ENCODE data around the gene ATP1A4. TPM values are rescaled to one million over a fixed set of nuclear protein-coding genes. Genes with fewer than 3 reads are reported as not detected.
A peak's percentile ranks its signal among the peaks of the same experiment; 100 is the strongest.

ATP1A4 gene
- total RNA-seq, 2 donors from 2014 or later = 0.68 to 1.1 TPM

DNA sequence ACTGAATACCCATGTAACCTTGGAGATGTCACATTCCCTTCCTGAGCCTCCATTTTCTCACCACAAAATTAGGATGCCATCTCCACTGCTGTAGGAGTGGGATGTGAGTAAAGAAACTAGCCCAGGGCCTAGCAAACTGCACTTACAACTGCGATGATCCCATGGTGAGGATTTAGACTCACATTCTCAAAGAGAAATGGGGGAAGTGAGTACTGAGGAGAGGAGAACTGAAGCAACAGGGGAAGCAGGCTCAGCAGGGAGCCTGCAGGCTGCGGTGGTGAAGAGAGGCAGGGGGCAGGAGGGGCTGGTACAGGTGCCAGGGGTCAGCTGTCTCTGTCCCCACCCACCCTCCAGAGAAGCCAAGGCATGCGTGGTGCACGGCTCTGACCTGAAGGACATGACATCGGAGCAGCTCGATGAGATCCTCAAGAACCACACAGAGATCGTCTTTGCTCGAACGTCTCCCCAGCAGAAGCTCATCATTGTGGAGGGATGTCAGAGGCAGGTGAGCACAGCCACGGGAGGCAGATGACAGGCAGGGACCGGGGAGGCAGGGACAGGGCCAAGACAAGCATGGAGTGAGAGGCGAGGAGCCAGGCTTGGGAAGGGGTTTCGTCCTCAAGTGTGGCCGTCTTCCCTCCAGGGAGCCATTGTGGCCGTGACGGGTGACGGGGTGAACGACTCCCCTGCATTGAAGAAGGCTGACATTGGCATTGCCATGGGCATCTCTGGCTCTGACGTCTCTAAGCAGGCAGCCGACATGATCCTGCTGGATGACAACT is 16.4 kb upstream of the ATP1A4 start:
- Histone ChIP-seq H3K4me1 (ENCODE audit: control insufficient read depth in 1 of 2, low read depth in 2 of 2) (peaks cover 27 to 48% of the 10 kb centered on the region in 2 donors), H3K4me3 (no peak overlapping the region), H3K27me3 (replicated peaks; ENCODE audit: insufficient read depth) (no peaks in the 10 kb centered on the region), H3K9me3 (no peaks in the 10 kb centered on the region), H3K27ac (peak overlapping the region; percentile 6 to 97), H3K36me3 (peaks cover 64% of the 10 kb centered on the region)
- DNase-seq (ENCODE audit: low spot score) = no peak
- no peak for TF ChIP-seq CTCF (IDR thresholded peaks at IDR 0.05)
- ATAC-seq (ENCODE audit: insufficient number of reproducible peaks, low FRiP score, low read depth) = no peak

DNA sequence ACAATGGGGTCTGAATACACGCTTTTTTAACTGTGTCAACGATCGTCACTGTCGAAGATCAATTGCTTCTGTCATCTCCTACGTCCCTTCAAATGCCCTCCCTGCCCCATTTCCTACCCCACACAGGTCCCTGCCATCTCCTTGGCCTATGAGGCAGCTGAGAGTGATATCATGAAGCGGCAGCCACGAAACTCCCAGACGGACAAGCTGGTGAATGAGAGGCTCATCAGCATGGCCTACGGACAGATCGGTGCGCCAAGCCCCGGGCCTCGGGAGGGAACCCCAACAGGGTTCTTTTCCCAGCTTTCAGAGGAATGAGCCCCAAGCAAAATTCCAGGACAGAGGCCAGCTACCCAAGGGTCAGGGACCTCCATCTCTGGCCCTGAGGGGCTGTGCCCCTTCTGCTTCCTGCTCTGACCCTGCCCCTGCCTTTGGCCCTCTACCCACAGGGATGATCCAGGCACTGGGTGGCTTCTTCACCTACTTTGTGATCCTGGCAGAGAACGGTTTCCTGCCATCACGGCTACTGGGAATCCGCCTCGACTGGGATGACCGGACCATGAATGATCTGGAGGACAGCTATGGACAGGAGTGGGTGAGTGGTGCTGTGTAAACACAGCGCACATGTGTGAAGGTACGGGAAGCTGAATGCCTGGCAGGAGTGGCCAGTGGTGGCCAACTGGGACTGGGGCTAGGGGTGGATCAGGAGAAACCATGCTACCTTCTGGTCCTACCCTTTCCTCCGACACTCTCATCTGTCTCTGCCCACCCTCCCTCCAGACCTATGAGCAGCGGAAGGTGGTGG is 15.1 kb upstream of the ATP1A4 start:
- H3K4me1 ChIP-seq (ENCODE audit: control insufficient read depth in 1 of 2, low read depth in 2 of 2) = peaks cover 20 to 35% of the 10 kb centered on the region in 2 donors
- no peak overlapping the region for H3K4me3 ChIP-seq
- no peaks in the 10 kb centered on the region for H3K27me3 ChIP-seq (replicated peaks; ENCODE audit: insufficient read depth)
- ATAC-seq (ENCODE audit: insufficient number of reproducible peaks, low FRiP score, low read depth) (no peak), DNase-seq (ENCODE audit: low spot score) (no peak)
- H3K36me3 ChIP-seq = peaks cover 59% of the 10 kb centered on the region
- no peak for TF ChIP-seq CTCF (IDR thresholded peaks at IDR 0.05)
- H3K27ac ChIP-seq = peak overlapping the region; percentile 59 to 70
- no peaks in the 10 kb centered on the region for H3K9me3 ChIP-seq

GRCh38 chr1:160136926-160137200 is 14.5 kb upstream of the ATP1A4 start:
- Histone ChIP-seq H3K36me3 (peaks cover 62% of the 10 kb centered on the region), H3K27ac (peak overlapping the region; percentile 59 to 70), H3K4me3 (no peak overlapping the region), H3K9me3 (no peaks in the 10 kb centered on the region), H3K27me3 (replicated peaks; ENCODE audit: insufficient read depth) (no peaks in the 10 kb centered on the region), H3K4me1 (ENCODE audit: control insufficient read depth in 1 of 2, low read depth in 2 of 2) (peaks cover 15 to 29% of the 10 kb centered on the region in 2 donors)
- TF ChIP-seq CTCF (IDR thresholded peaks at IDR 0.05) = no peak
- DNase-seq (ENCODE audit: low spot score) (no peak), ATAC-seq (ENCODE audit: insufficient number of reproducible peaks, low FRiP score, low read depth) (no peak)

- no peak for TF ChIP-seq CTCF (IDR thresholded peaks at IDR 0.05)
- Histone ChIP-seq H3K27ac (peak overlapping the region; percentile 59 to 70), H3K36me3 (peaks cover 66% of the 10 kb centered on the region), H3K4me3 (no peak overlapping the region), H3K9me3 (no peaks in the 10 kb centered on the region), H3K27me3 (replicated peaks; ENCODE audit: insufficient read depth) (no peaks in the 10 kb centered on the region), H3K4me1 (ENCODE audit: control insufficient read depth in 1 of 2, low read depth in 2 of 2) (peaks cover 12 to 28% of the 10 kb centered on the region in 2 donors)
- DNase-seq (ENCODE audit: low spot score) (no peak), ATAC-seq (ENCODE audit: insufficient number of reproducible peaks, low FRiP score, low read depth) (no peak)
These were observed 14.1 kb upstream of the ATP1A4 start for GRCh38 chr1:160137216-160137862.

DNA sequence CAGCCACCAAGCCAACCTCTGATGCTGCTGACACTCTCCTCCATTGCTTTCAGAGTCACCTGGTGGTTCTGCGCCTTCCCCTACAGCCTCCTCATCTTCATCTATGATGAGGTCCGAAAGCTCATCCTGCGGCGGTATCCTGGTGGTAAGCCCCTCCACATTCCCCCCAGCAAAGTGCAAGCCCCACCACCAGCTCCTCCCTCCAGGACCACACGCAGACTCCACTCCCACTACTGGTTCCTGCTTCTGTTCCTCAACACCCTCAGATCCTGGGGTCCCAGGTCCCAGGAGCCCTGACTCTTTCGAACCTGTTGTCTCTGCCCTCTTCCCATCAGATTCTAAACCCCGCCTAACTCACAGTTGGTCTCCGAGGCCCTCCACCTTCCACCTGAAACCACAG is 11.6 kb upstream of the ATP1A4 start:
- H3K27ac ChIP-seq = no peak overlapping the region
- peaks cover 50% of the 10 kb centered on the region for H3K36me3 ChIP-seq
- TF ChIP-seq CTCF (IDR thresholded peaks at IDR 0.05) = no peak
- ATAC-seq (ENCODE audit: insufficient number of reproducible peaks, low FRiP score, low read depth) (no peak), DNase-seq (ENCODE audit: low spot score) (no peak)
- H3K4me1 ChIP-seq (ENCODE audit: control insufficient read depth in 1 of 2, low read depth in 2 of 2) = peaks cover 8 to 20% of the 10 kb centered on the region in 2 donors
- no peaks in the 10 kb centered on the region for H3K9me3 ChIP-seq
- no peak overlapping the region for H3K4me3 ChIP-seq
- H3K27me3 ChIP-seq (replicated peaks; ENCODE audit: insufficient read depth) = no peaks in the 10 kb centered on the region
